ENCODE data around the gene EIF5. TPM values are rescaled to one million over a fixed set of nuclear protein-coding genes. Genes with fewer than 3 reads are reported as not detected.

EIF5 gene
- total and polyA plus RNA-seq, 2 experiments from 2014 or later: 194 to 634 TPM

DNA sequence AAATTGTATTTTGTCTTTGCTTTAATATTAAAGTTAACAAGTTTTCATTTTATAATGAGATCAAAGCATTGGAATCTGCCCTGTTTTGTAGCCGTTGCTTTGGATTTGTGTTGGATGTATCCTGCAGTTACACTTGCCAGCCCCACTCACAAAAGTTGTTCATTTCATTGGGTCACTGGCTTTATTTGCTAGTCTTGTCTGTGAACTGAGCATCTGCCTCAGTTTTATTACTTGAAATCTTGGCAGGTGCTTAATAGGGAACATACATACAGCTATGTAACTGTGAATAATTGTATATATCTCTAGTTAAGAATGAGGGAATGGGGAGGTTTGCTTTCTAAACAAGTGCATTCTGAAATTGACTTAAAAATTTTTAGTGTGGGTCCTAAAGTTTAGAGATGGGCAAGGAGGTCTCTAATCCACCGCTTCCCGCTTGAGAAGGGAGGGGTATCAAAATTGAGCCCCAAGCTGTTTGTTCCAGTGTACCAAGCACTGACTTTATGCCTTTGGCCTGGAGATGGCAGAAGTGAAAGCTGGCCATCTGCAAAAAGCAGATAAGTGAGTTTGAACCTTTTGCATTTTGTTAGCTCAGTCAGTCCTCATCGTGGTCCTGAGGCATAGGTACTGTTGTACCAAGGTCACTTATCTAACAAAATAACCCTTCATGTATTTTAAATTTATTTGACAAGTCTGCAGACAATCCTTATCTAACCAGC, 9.3 kb downstream of the EIF5 start:
- Histone ChIP-seq H2AFZ (no peak overlapping the region), H3F3A (replicated peaks; ENCODE audit: low read depth) (peaks cover 76% of the 10 kb centered on the region), H3K27me3 (ENCODE audit: insufficient read depth) (no peaks in the 10 kb centered on the region), H3K36me3 (ENCODE audit: insufficient read depth) (peaks cover 58% of the 10 kb centered on the region), H3K27ac (ENCODE audit: low read depth) (peak overlapping the region; percentile 35; the same call in 1 of the 2 replicates), H4K20me1 (replicated peaks; ENCODE audit: insufficient read depth) (peaks cover 61% of the 10 kb centered on the region), H3K4me3 (no peak overlapping the region), H3K4me1 (ENCODE audit: insufficient read depth) (peaks cover 27% of the 10 kb centered on the region), H3K4me2 (no peak overlapping the region), H3K9me2 (ENCODE audit: insufficient read depth) (no peaks in the 10 kb centered on the region), H3K79me2 (replicated peaks; ENCODE audit: insufficient read depth) (peaks cover 5% of the 10 kb centered on the region; the same call in 1 of the 2 replicates)
- Mint-ChIP-seq H3K27me3 (ENCODE audit: insufficient read depth, low read depth, poor library complexity) (peaks cover 12% of the 10 kb centered on the region), H3K4me3 (no peak overlapping the region), H3K27ac (no peak overlapping the region; the same call in 1 of the 2 replicates), H3K36me3 (ENCODE audit: low read depth) (peaks cover 73% of the 10 kb centered on the region), H3K9me3 (no peaks in the 10 kb centered on the region), H3K4me1 (peaks cover 20% of the 10 kb centered on the region)
- DNase-seq (ENCODE audit: low spot score) (no peak), ATAC-seq (no peak)
- TF ChIP-seq STAT1 (IDR thresholded peaks at IDR 0.05; ENCODE audit: unreplicated experiment) (no peak), ZNF331 (CRISPR knock-in tag; IDR thresholded peaks at IDR 0.05; ENCODE audit: low read depth) (no peak), EZH2 (IDR thresholded peaks at IDR 0.05; ENCODE audit: low read depth, unreplicated experiment) (no peak), JUNB (IDR thresholded peaks at IDR 0.05; ENCODE audit: unreplicated experiment) (no peak), CREB1 (CRISPR knock-in tag; IDR thresholded peaks at IDR 0.05; ENCODE audit: low read depth) (no peak), EZH2phosphoT487 (IDR thresholded peaks at IDR 0.05; ENCODE audit: unreplicated experiment) (no peak), CTCF (conservative IDR thresholded peaks at IDR 0.05; ENCODE audit: low read depth in 2 of 2) (no peak), ZNF114 (CRISPR knock-in tag; IDR thresholded peaks at IDR 0.05) (no peak), ZNF462 (CRISPR knock-in tag; IDR thresholded peaks at IDR 0.05) (no peak), POLR2AphosphoS5 (IDR thresholded peaks at IDR 0.05; ENCODE audit: low read depth) (no peak)
